GM18498 (cell line): Measurements from ENCODE around the gene SEPTIN14.
"Not testable (repeated sequence)": the region's sequence is repeated elsewhere in the genome, so short reads cannot be mapped to it uniquely, and the experiment has no call there.

ENCODE experiments used
- ATAC-seq: cut with Tn5 transposase; IDR thresholded peaks from one replicate; pipeline ENCODE4 v1.9.1; 2021; ENCODE audit warnings: mild to moderate bottlenecking, moderate library complexity; ENCODE audit not compliant: unreplicated experiment

Gene SEPTIN14

GRCh38 chr7:55785444-55785843 lies 77.1 kb downstream of the SEPTIN14 start:
- not testable (repeated sequence) for ATAC-seq

GRCh38 chr7:55784151-55784550 lies 78.4 kb downstream of the SEPTIN14 start:
- no peak for ATAC-seq

- no peak for ATAC-seq
Observed at GRCh38 chr7:55778631-55779030, 83.9 kb downstream of the SEPTIN14 start.

GRCh38 chr7:55776196-55776595 lies 86.4 kb downstream of the SEPTIN14 start:
- no peak for ATAC-seq

GRCh38 chr7:55775051-55775420 lies 87.5 kb downstream of the SEPTIN14 start:
- no peak for ATAC-seq

- ATAC-seq, result no peak
Observed at GRCh38 chr7:55774327-55775050, 88.1 kb downstream of the SEPTIN14 start.

GRCh38 chr7:55770778-55771177 lies 91.8 kb downstream of the SEPTIN14 start:
- ATAC-seq, result no peak

- ATAC-seq, result not testable (repeated sequence)
Observed at GRCh38 chr7:55753274-55753862, 109.2 kb downstream of the SEPTIN14 start.

- not testable (repeated sequence) for ATAC-seq
Observed at GRCh38 chr7:55744706-55745105, 117.8 kb downstream of the SEPTIN14 start.
